A549 (cell line): ENCODE measurements around the gene BCL7B. TPM values are rescaled to one million over a fixed set of nuclear protein-coding genes. Genes with fewer than 3 reads are reported as not detected.
"Not testable (repeated sequence)": the region's sequence is repeated elsewhere in the genome, so short reads cannot be mapped to it uniquely, and the experiment has no call there.

ENCODE experiments used
- ATAC-seq, 2 experiments: fragments of 200-7000 bp in 1 of 2; fragments of >200 bp in 1 of 2; cut with Nextera tagmentation in 1 of 2; cut with Tn5 transposase in 1 of 2; 3 replicates each; pipeline versions ENCODE4 v1.8.0 to v1.9.1; 2018 to 2020; ENCODE audit warnings: mild to moderate bottlenecking in 1 of 2, moderate library complexity in 1 of 2
- CTCF ChIA-PET: fragments of 300-600 bp; sonication (Branson Sonifier 250); formaldehyde crosslinking; extraction: SDS; loops from one replicate; lab custom pipeline; 2021; ENCODE audit warnings: antibody characterized with exemption, inconsistent platforms; lab: Yijun Ruan, JAX
- POLR2A ChIA-PET: fragments of 350-600 bp; formaldehyde crosslinking; extraction: SDS; loops from one replicate; lab custom pipeline; 2021; ENCODE audit warnings: antibody characterized with exemption, inconsistent platforms; lab: Yijun Ruan, JAX
- DNase-seq, 2 experiments: peaks; one replicate each; pipeline versions ENCODE4 v3.0.0 to v3.0.0-alpha.2; 2011 to 2016; ENCODE audit warnings: low read depth in 1 of 2, low spot score in 1 of 2
- FAIRE-seq: peaks from 2 replicates; lab custom pipeline; 2011; peaks lifted over from hg19 to GRCh38; lab: Jason Lieb, UNC
- H3K27ac ChIP-seq, 2 experiments: fragments of >200 bp; sonication (Bioruptor Twin); formaldehyde crosslinking; 3 replicates each; pipeline ENCODE4 v1.5.1; 2016 to 2017
- H3K4me1 ChIP-seq: fragments of >200 bp; sonication (Bioruptor Twin); formaldehyde crosslinking; 3 replicates; pipeline ENCODE4 v1.6.1; 2016
- H3K4me2 ChIP-seq: fragments of >200 bp; sonication (Bioruptor Twin); formaldehyde crosslinking; 3 replicates; pipeline ENCODE4 v1.6.1; 2016
- H3K4me3 ChIP-seq: fragments of >200 bp; sonication (Bioruptor Twin); formaldehyde crosslinking; 3 replicates; pipeline ENCODE4 v1.5.1; 2016
- H3K9me3 ChIP-seq: fragments of >200 bp; sonication (Bioruptor Twin); formaldehyde crosslinking; 3 replicates; pipeline ENCODE4 v1.6.1; 2016
- CBX2 ChIP-seq: fragments of 200-600 bp; sonication (generic); IDR thresholded peaks from 2 replicates; pipeline ENCODE4 v1.6.1; 2016; ENCODE audit warnings: low read depth, mild to moderate bottlenecking, borderline replicate concordance
- CEBPB ChIP-seq, 2 experiments: fragments of >200 bp in 1 of 2; sonication (Bioruptor Twin) in 1 of 2; formaldehyde crosslinking in 1 of 2; IDR thresholded peaks; 2 replicates each; pipeline ENCODE4 v1.6.1; 2012 to 2016
- CHD2 ChIP-seq: fragments of 150-350 bp; IDR thresholded peaks from 2 replicates; pipeline ENCODE4 v1.6.1; 2014; ENCODE audit warnings: low read length; ENCODE audit not compliant: partially characterized antibody
- EP300 ChIP-seq, 2 experiments: fragments of >200 bp; sonication (Bioruptor Twin); formaldehyde crosslinking; IDR thresholded peaks; 2 replicates in 1 of 2; 3 replicates in 1 of 2; pipeline ENCODE4 v1.6.1; 2016 to 2017
- FOSB ChIP-seq: fragments of 250-450 bp; sonication (Bioruptor Pico); IDR thresholded peaks from 2 replicates; pipeline ENCODE4 v1.5.0; 2020; ENCODE audit warnings: mild to moderate bottlenecking, moderate library complexity
- FOXS1 ChIP-seq: fragments of 250-450 bp; sonication (Bioruptor Pico); IDR thresholded peaks from 2 replicates; pipeline ENCODE4 v1.5.0; 2020; ENCODE audit warnings: mild to moderate bottlenecking, moderate library complexity
- GATA3 ChIP-seq: IDR thresholded peaks from 2 replicates; pipeline ENCODE4 v1.6.1; 2012; ENCODE audit warnings: borderline replicate concordance
- HEYL ChIP-seq: fragments of 250-450 bp; sonication (Bioruptor Pico); IDR thresholded peaks from 2 replicates; pipeline ENCODE4 v1.8.0; 2021; ENCODE audit warnings: mild to moderate bottlenecking, moderate library complexity
- HOXA7 ChIP-seq: fragments of 250-450 bp; sonication (Bioruptor Pico); IDR thresholded peaks from 2 replicates; pipeline ENCODE4 v1.5.0; 2020; ENCODE audit warnings: mild to moderate bottlenecking, moderate library complexity
- JUN ChIP-seq, 2 experiments: fragments of >200 bp; sonication (Bioruptor Twin); formaldehyde crosslinking; IDR thresholded peaks; 2 replicates in 1 of 2; 3 replicates in 1 of 2; pipeline ENCODE4 v1.6.1; 2016 to 2017
- JUNB ChIP-seq: fragments of >200 bp; sonication (Bioruptor Twin); formaldehyde crosslinking; IDR thresholded peaks from 2 replicates; pipeline ENCODE4 v1.6.1; 2016
- KDM1A ChIP-seq: fragments of 200-600 bp; sonication (generic); IDR thresholded peaks from 2 replicates; pipeline ENCODE4 v1.6.1; 2016; ENCODE audit warnings: low read depth, mild to moderate bottlenecking
- MAFK ChIP-seq: fragments of 450-650 bp; IDR thresholded peaks from 2 replicates; pipeline ENCODE4 v1.6.1; 2014; ENCODE audit not compliant: partially characterized antibody
- NR3C1 ChIP-seq: fragments of >200 bp; sonication (Bioruptor Twin); formaldehyde crosslinking; IDR thresholded peaks from 3 replicates; pipeline ENCODE4 v1.6.1; 2017
- RAD21 ChIP-seq, 2 experiments: fragments of >200 bp in 1 of 2; sonication (Bioruptor Twin) in 1 of 2; formaldehyde crosslinking in 1 of 2; IDR thresholded peaks in 1 of 2; conservative IDR thresholded peaks in 1 of 2; 2 replicates in 1 of 2; 3 replicates in 1 of 2; pipeline ENCODE4 v1.6.1; 2012 to 2018; ENCODE audit warnings: inconsistent platforms in 1 of 2
- RARB ChIP-seq: fragments of 250-450 bp; sonication (Bioruptor Pico); IDR thresholded peaks from 2 replicates; pipeline ENCODE4 v1.8.0; 2021; ENCODE audit warnings: mild to moderate bottlenecking, moderate library complexity
- RCOR1 ChIP-seq: fragments of 150-350 bp; IDR thresholded peaks from 2 replicates; pipeline ENCODE4 v1.6.1; 2014; ENCODE audit warnings: antibody characterized with exemption, low read length, low read depth
- ZNF302 ChIP-seq: fragments of 250-450 bp; sonication (Bioruptor Pico); IDR thresholded peaks from 2 replicates; pipeline ENCODE4 v1.9.0; 2021; ENCODE audit warnings: inconsistent platforms, mild to moderate bottlenecking, moderate library complexity
- ZSCAN20 ChIP-seq: fragments of 250-450 bp; sonication (Bioruptor Pico); IDR thresholded peaks from 2 replicates; pipeline ENCODE4 v1.8.0; 2022; ENCODE audit warnings: mild to moderate bottlenecking, moderate library complexity
- WGBS: methylation state at CpG from one replicate; pipeline ENCODE4 v1.1.6; 2017; ENCODE audit errors: missing lambda C conversion rate; 5-methylcytosine and 5-hydroxymethylcytosine counted together
- polyA plus RNA-seq, 4 experiments: library from polyadenylated mRNA; depleted of rRNA in 3 of 4; stranded (reverse); fragments of >200 nt; fragmentation: RNase III in 1 of 4; extraction: RNeasy Plus Mini Kit Qiagen cat#74134 plus additional on column Dnase treatment in 1 of 4; gene quantifications; 2 replicates in 3 of 4; 3 replicates in 1 of 4; pipeline ENCODE4 v1.2.3, GENCODE V29; 2011 to 2017
- TF ChIP-seq, protein P1 (sequence below): fragments of 250-450 bp; sonication (Bioruptor Pico); IDR thresholded peaks from 2 replicates; pipeline ENCODE4 v1.5.0; 2021; ENCODE audit warnings: mild to moderate bottlenecking, moderate library complexity, borderline replicate concordance
- TF ChIP-seq, protein P2 (sequence below): fragments of 450-650 bp; IDR thresholded peaks from 2 replicates; pipeline ENCODE4 v1.6.1; 2014; ENCODE audit warnings: antibody characterized with exemption
- TF ChIP-seq, protein P3 (sequence below): fragments of >200 bp; sonication (Bioruptor Twin); formaldehyde crosslinking; IDR thresholded peaks from 2 replicates; pipeline ENCODE4 v1.6.1; 2016
- TF ChIP-seq, protein P4 (sequence below): fragments of 150-350 bp; IDR thresholded peaks from 2 replicates; pipeline ENCODE4 v1.6.1; 2014; ENCODE audit warnings: low read depth, mild to moderate bottlenecking, low read length

The BCL7B gene
- polyA plus RNA-seq, 2 of the 4 experiments (the other 2 are of a cell fraction) = 52.3 to 62.5 TPM

- TF ChIP-seq KDM1A (no peak), RARB (CRISPR knock-in tag) (no peak), HEYL (no peak)
Measured at GRCh38 chr7:73555411-73555982, 2.0 kb downstream of the BCL7B start (continued).

DNA sequence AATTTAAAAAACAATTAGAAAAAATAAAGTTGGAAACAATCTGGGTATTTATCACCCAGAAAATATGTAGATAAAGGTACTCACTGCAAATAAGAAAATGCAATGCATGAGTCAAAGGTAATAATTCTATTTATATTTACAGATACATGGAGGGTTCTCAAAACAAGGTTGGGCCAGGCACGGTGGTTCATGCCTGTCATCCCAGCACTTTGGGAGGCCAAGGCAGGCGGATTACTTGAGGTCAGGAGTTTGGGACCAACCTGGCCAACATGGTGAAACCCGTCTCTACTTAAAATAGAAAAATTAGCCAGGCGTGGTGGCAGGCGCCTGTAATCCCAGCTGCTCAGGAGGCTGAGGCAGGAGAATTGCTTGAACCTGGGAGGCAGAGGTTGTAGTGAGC, 7.4 kb downstream of the BCL7B start:
- ATAC-seq = not testable (repeated sequence)

GRCh38 chr7:73549176-73549575, 8.3 kb downstream of the BCL7B start:
- H3K27ac ChIP-seq = no peak overlapping the region
- TF ChIP-seq CEBPB (IDR thresholded peaks at IDR 0.05) (no peak), ZNF302 (no peak), CHD2 (no peak)
- TF ChIP-seq, all 56 proteins: peak for 0
- 88% methylated on average over 4 of the region's 4 CpGs for whole genome bisulfite sequencing
- H3K4me3 ChIP-seq = no peak overlapping the region
- ChIA-PET CTCF (interaction anchor here (0.7 to 1.0 kb wide), 2 partner anchors 9 to 11 kb away, joined by 3 read pairs; no protein-coding TSS in a partner anchor), POLR2A (interaction anchor here (0.7 kb wide), 1 partner anchor 12 kb away, joined by 3 read pairs; no protein-coding TSS in a partner anchor)
- no peak for DNase-seq
- no peak overlapping the region for H3K4me2 ChIP-seq
- no peak for FAIRE-seq
- no peaks in the 10 kb centered on the region for H3K9me3 ChIP-seq
- ATAC-seq = no peak
- H3K4me1 ChIP-seq = no peaks in the 10 kb centered on the region

More for the DNA sequence above, 7.4 kb downstream of the BCL7B start:
- POLR2A ChIA-PET = interaction anchor here (0.7 kb wide), 1 partner anchor 12 kb away, joined by 3 read pairs; no protein-coding TSS in a partner anchor
- not testable (repeated sequence) for FAIRE-seq, H3K27ac ChIP-seq, DNase-seq, H3K4me1 ChIP-seq, H3K4me3 ChIP-seq, H3K9me3 ChIP-seq, H3K4me2 ChIP-seq
- WGBS = 87% methylated on average over 5 of the region's 5 CpGs
- CTCF ChIA-PET = interaction anchor here (0.7 kb wide), 1 partner anchor 28 kb away, joined by 3 read pairs; the partner anchor contains the start of gene BAZ1B

DNA sequence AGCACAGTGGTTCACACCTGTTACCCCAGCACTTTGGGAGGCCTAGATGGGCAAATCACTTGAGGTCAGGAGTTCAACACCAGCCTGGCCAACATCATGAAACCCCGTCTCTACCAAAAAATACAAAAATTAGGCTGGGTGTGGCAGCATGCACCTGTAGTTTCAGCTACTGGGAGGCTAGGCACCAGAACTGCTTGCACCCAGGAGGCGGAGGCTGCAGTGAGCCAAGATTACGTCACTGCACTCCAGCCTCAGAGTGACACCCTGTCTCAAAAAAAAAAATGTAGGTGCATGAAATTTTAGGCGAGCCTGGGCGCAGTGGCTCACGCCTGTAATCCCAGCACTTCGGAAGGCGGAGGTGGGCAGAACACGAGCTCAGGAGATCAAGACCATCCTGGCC, 9.6 kb downstream of the BCL7B start:
- ATAC-seq (no peak), FAIRE-seq (no peak), DNase-seq (no peak)
- Histone ChIP-seq H3K4me1 (no peaks in the 10 kb centered on the region), H3K4me2 (no peak overlapping the region), H3K27ac (no peak overlapping the region), H3K4me3 (no peak overlapping the region), H3K9me3 (no peaks in the 10 kb centered on the region)
- TF ChIP-seq, protein P1, sequence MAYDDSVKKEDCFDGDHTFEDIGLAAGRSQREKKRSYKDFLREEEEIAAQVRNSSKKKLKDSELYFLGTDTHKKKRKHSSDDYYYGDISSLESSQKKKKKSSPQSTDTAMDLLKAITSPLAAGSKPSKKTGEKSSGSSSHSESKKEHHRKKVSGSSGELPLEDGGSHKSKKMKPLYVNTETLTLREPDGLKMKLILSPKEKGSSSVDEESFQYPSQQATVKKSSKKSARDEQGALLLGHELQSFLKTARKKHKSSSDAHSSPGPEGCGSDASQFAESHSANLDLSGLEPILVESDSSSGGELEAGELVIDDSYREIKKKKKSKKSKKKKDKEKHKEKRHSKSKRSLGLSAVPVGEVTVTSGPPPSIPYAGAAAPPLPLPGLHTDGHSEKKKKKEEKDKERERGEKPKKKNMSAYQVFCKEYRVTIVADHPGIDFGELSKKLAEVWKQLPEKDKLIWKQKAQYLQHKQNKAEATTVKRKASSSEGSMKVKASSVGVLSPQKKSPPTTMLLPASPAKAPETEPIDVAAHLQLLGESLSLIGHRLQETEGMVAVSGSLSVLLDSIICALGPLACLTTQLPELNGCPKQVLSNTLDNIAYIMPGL = no peak
- no peak for TF ChIP-seq MAFK
- no peak for TF ChIP-seq RCOR1
- no peak for TF ChIP-seq CBX2
- TF ChIP-seq, protein P2, sequence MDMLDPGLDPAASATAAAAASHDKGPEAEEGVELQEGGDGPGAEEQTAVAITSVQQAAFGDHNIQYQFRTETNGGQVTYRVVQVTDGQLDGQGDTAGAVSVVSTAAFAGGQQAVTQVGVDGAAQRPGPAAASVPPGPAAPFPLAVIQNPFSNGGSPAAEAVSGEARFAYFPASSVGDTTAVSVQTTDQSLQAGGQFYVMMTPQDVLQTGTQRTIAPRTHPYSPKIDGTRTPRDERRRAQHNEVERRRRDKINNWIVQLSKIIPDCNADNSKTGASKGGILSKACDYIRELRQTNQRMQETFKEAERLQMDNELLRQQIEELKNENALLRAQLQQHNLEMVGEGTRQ = no peak
- TF ChIP-seq, protein P3, sequence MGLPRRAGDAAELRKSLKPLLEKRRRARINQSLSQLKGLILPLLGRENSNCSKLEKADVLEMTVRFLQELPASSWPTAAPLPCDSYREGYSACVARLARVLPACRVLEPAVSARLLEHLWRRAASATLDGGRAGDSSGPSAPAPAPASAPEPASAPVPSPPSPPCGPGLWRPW = no peak
- no peak for TF ChIP-seq RAD21 (conservative IDR thresholded peaks at IDR 0.05 in 1 of 2, IDR thresholded peaks at IDR 0.05 in 1 of 2)
- no peak for TF ChIP-seq GATA3
- TF ChIP-seq FOXS1 (CRISPR knock-in tag) = no peak
- no peak for TF ChIP-seq EP300 (IDR thresholded peaks at IDR 0.05)
- no peak for TF ChIP-seq HOXA7 (CRISPR knock-in tag)
- no peak for TF ChIP-seq NR3C1
- TF ChIP-seq, protein P4, sequence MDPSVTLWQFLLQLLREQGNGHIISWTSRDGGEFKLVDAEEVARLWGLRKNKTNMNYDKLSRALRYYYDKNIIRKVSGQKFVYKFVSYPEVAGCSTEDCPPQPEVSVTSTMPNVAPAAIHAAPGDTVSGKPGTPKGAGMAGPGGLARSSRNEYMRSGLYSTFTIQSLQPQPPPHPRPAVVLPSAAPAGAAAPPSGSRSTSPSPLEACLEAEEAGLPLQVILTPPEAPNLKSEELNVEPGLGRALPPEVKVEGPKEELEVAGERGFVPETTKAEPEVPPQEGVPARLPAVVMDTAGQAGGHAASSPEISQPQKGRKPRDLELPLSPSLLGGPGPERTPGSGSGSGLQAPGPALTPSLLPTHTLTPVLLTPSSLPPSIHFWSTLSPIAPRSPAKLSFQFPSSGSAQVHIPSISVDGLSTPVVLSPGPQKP = no peak
- TF ChIP-seq FOSB (CRISPR knock-in tag) = no peak
- no peak for TF ChIP-seq JUNB
- no peak for TF ChIP-seq JUN (IDR thresholded peaks at IDR 0.05)
- TF ChIP-seq ZSCAN20 (CRISPR knock-in tag) = no peak
- no peak for TF ChIP-seq CHD2
- WGBS = 91% methylated on average over 9 of the region's 9 CpGs
- ChIA-PET POLR2A (interaction anchor here (1.7 kb wide), 1 partner anchor 9 kb away, joined by 9 read pairs; the partner anchor contains the start of gene BCL7B), CTCF (interaction anchor here (1.0 to 1.9 kb wide), 3 partner anchors 25 to 187 kb away, joined by 3 to 5 read pairs (median 4); no protein-coding TSS in a partner anchor)
